Measurements from ENCODE around the gene ROBO1.

- TF ChIP-seq SP1 (IDR thresholded peaks at IDR 0.05; ENCODE audit: low read depth, low read length): no peak
- no peak for TF ChIP-seq EGR1 (IDR thresholded peaks at IDR 0.05; ENCODE audit: borderline replicate concordance, low read depth, low read length)
- TF ChIP-seq POLR2A (IDR thresholded peaks at IDR 0.05; ENCODE audit: control extremely low read depth in 1 of 2, low read depth in 2 of 2, low read length in 2 of 2): no peak
- TF ChIP-seq RNF2 (IDR thresholded peaks at IDR 0.05; ENCODE audit: borderline replicate concordance, low read depth, low read length, missing control alignments, poor library complexity, severe bottlenecking): no peak
- TF ChIP-seq EZH2 (IDR thresholded peaks at IDR 0.05; ENCODE audit: low read depth, low read length, severe bottlenecking): no peak
- no peak for TF ChIP-seq RFX5 (IDR thresholded peaks at IDR 0.05; ENCODE audit: borderline replicate concordance, low read depth, low read length)
- TF ChIP-seq SRF (IDR thresholded peaks at IDR 0.05; ENCODE audit: low read depth, low read length): no peak
- TF ChIP-seq USF2 (IDR thresholded peaks at IDR 0.05; ENCODE audit: low read length): no peak
- no peak for TF ChIP-seq RBBP5 (IDR thresholded peaks at IDR 0.05; ENCODE audit: borderline replicate concordance, low read depth, low read length)
- TF ChIP-seq NANOG (IDR thresholded peaks at IDR 0.05; ENCODE audit: insufficient read depth, low read depth, low read length, poor library complexity, severe bottlenecking): no peak
- no peak for TF ChIP-seq POLR2AphosphoS5 (IDR thresholded peaks at IDR 0.05; ENCODE audit: low read depth, low read length)
These were observed 401.4 kb downstream of the ROBO1 start for GRCh38 chr3:79366414-79366813.
